CD4-positive, alpha-beta T cell (primary cell): ENCODE results near the gene LDB2. TPM values are rescaled to one million over a fixed set of nuclear protein-coding genes. Genes with fewer than 3 reads are reported as not detected.

Experiments used
- ATAC-seq: fragments of 200-7000 bp; cut with Tn5 transposase; one replicate; pipeline ENCODE4 v1.10.0; 2022; ENCODE audit warnings: mild to moderate bottlenecking; ENCODE audit not compliant: poor library complexity
- CTCF ChIA-PET: fragments of 350-600 bp; sonication (Branson Sonifier 250); formaldehyde crosslinking; loops from one replicate; lab custom pipeline; 2021; ENCODE audit warnings: antibody characterized with exemption, inconsistent platforms; lab: Charles Lee
- POLR2A ChIA-PET: fragments of 350-600 bp; sonication (Branson Sonifier 250); formaldehyde crosslinking; loops from one replicate; lab custom pipeline; 2021; ENCODE audit warnings: antibody characterized with exemption, inconsistent platforms; lab: Charles Lee
- DNase-seq, 14 experiments: peaks; one replicate each; pipeline ENCODE4 v3.0.0-alpha.2; 2013 to 2020; ENCODE audit warnings: mixed read lengths in 2 of 14
- H3K27ac ChIP-seq, 2 donors: one replicate each; pipeline versions ENCODE4 v1.5.1 to v1.7.0; 2013; ENCODE audit warnings: low read length in 2 of 2, low read depth in 1 of 2, mild to moderate bottlenecking in 1 of 2
- H3K27me3 ChIP-seq, 2 experiments: 1 replicate in 1 of 2; 2 replicates in 1 of 2; pipeline versions ENCODE4 v1.6.1 to v1.7.0; 2013; ENCODE audit warnings: low read length in 2 of 2, control low read depth in 1 of 2, mild to moderate bottlenecking in 1 of 2, moderate library complexity in 1 of 2; ENCODE audit not compliant: insufficient read depth in 2 of 2, control insufficient read depth in 1 of 2
- H3K36me3 ChIP-seq: one replicate; pipeline ENCODE4 v1.6.1; 2013; ENCODE audit warnings: low read length, control low read depth; ENCODE audit not compliant: insufficient read depth
- H3K4me1 ChIP-seq: one replicate; pipeline ENCODE4 v1.6.1; 2013; ENCODE audit warnings: low read length, control low read depth; ENCODE audit not compliant: insufficient read depth
- H3K4me3 ChIP-seq: one replicate; pipeline ENCODE4 v1.5.1; 2013; ENCODE audit warnings: mild to moderate bottlenecking, low read length, moderate library complexity
- H3K9me3 ChIP-seq, 2 experiments: 1 replicate in 1 of 2; 2 replicates in 1 of 2; pipeline versions ENCODE4 v1.6.1 to v1.7.0; 2013; ENCODE audit warnings: low read length in 2 of 2, mild to moderate bottlenecking in 2 of 2, control low read depth in 1 of 2, moderate library complexity in 1 of 2; ENCODE audit not compliant: control insufficient read depth in 1 of 2, insufficient read depth in 1 of 2
- H3K27ac Mint-ChIP-seq: one replicate; pipeline ENCODE4 v1.8.0; 2020; ENCODE audit warnings: mixed read lengths
- H3K27me3 Mint-ChIP-seq: one replicate; pipeline ENCODE4 v1.8.0; 2021; ENCODE audit warnings: mixed read lengths
- H3K36me3 Mint-ChIP-seq: one replicate; pipeline ENCODE4 v1.8.0; 2021; ENCODE audit warnings: low read depth, mixed read lengths
- H3K4me1 Mint-ChIP-seq: one replicate; pipeline ENCODE4 v1.8.0; 2021; ENCODE audit warnings: low read depth, mixed read lengths
- H3K4me3 Mint-ChIP-seq: one replicate; pipeline ENCODE4 v1.8.0; 2020; ENCODE audit warnings: mild to moderate bottlenecking, mixed read lengths
- H3K9me3 Mint-ChIP-seq: one replicate; pipeline ENCODE4 v1.8.0; 2020; ENCODE audit warnings: mixed read lengths
- intact Hi-C, 2 experiments: fragments of 100-400 bp; cut with DNase I in 1 of 2; cut with micrococcal nuclease in 1 of 2; formaldehyde crosslinking; loops; one replicate each; pipeline versions ENCODE4 v1.15.1 to v1.9.0; 2023 to 2025; cut with DNase I, micrococcal nuclease
- total RNA-seq, 174 experiments: library from RNA in 2 of 174; stranded (reverse) in 2 of 174; gene quantifications; one replicate each; pipeline ENCODE4 v1.2.3 and lab custom pipeline; 2021 to 2026
- TF ChIP-seq, protein P1 (sequence below): fragments of 200-600 bp; IDR thresholded peaks from one replicate; pipeline ENCODE4 v1.8.0; 2022; ENCODE audit warnings: antibody characterized with exemption, mild to moderate bottlenecking

The LDB2 gene
- total RNA-seq, 2 experiments from 2014 or later = not detected

DNA sequence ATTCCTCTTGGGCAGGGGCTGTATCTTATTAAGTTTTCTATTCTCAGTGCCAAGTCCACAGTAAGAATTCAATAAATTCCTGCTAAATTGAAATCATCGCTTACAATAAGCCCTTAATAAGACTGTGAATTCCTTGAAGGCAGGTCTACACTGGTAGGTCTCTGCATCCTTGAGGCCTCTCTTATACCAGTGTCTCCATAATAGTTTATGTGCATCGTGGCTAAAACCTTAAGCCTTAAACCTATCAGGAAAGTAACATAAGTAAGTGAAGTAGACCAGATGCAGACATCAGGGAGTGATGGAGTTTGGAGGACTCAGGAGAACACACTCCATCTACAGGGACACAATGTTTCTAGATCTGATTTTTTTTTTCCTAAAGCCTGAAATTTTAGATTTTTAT lies 240.3 kb downstream of the LDB2 start:
- TF ChIP-seq, protein P1, sequence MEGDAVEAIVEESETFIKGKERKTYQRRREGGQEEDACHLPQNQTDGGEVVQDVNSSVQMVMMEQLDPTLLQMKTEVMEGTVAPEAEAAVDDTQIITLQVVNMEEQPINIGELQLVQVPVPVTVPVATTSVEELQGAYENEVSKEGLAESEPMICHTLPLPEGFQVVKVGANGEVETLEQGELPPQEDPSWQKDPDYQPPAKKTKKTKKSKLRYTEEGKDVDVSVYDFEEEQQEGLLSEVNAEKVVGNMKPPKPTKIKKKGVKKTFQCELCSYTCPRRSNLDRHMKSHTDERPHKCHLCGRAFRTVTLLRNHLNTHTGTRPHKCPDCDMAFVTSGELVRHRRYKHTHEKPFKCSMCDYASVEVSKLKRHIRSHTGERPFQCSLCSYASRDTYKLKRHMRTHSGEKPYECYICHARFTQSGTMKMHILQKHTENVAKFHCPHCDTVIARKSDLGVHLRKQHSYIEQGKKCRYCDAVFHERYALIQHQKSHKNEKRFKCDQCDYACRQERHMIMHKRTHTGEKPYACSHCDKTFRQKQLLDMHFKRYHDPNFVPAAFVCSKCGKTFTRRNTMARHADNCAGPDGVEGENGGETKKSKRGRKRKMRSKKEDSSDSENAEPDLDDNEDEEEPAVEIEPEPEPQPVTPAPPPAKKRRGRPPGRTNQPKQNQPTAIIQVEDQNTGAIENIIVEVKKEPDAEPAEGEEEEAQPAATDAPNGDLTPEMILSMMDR = no peak
- Histone ChIP-seq H3K27me3 (no peaks in the 10 kb centered on the region), H3K4me3 (no peak overlapping the region), H3K9me3 (peaks cover 0 to 6% of the 10 kb centered on the region in 2 experiments), H3K36me3 (no peaks in the 10 kb centered on the region), H3K4me1 (no peaks in the 10 kb centered on the region), H3K27ac (no peak overlapping the region)
- H3K36me3 Mint-ChIP-seq = no peaks in the 10 kb centered on the region
- DNase-seq (no peak), ATAC-seq (no peak)
- H3K27ac Mint-ChIP-seq = no peak overlapping the region
- ChIA-PET POLR2A (no interaction called here), CTCF (no interaction called here)
- H3K4me1 Mint-ChIP-seq = no peaks in the 10 kb centered on the region
- peaks cover 2% of the 10 kb centered on the region for H3K9me3 Mint-ChIP-seq
- intact Hi-C loops = no loop called here
- peaks cover 5% of the 10 kb centered on the region for H3K27me3 Mint-ChIP-seq
- H3K4me3 Mint-ChIP-seq = no peak overlapping the region

DNA sequence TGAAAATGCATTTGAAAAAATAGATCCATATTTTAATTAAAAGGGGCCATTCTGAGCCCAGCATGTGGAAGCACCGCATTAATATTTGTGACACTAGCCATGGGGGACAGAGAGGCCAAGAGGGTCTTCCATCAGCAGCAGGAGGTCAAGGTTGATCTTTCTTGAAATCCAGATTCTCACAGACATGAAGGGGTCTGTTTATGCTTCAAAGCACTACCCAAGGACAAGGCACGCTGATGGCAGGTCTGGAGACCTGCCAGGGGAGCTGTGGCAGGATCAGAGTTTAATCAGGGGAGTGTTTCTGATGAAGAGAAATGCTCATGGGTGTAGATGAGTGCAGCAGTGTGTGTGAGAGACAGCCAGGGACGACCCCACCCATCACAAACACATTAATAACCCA lies 243.3 kb downstream of the LDB2 start:
- ATAC-seq (no peak), DNase-seq (no peak)
- Histone ChIP-seq H3K27ac (no peak overlapping the region), H3K27me3 (no peaks in the 10 kb centered on the region), H3K36me3 (no peaks in the 10 kb centered on the region), H3K9me3 (peaks cover 0 to 6% of the 10 kb centered on the region in 2 experiments), H3K4me1 (no peaks in the 10 kb centered on the region), H3K4me3 (no peak overlapping the region)
- ChIA-PET CTCF (no interaction called here), POLR2A (no interaction called here)
- intact Hi-C loops = no loop called here
- H3K36me3 Mint-ChIP-seq = no peaks in the 10 kb centered on the region
- H3K27me3 Mint-ChIP-seq = peaks cover 4% of the 10 kb centered on the region
- H3K4me3 Mint-ChIP-seq = no peak overlapping the region
- H3K4me1 Mint-ChIP-seq = no peaks in the 10 kb centered on the region
- TF ChIP-seq, protein P1 = no peak
- H3K9me3 Mint-ChIP-seq = no peaks in the 10 kb centered on the region
- no peak overlapping the region for H3K27ac Mint-ChIP-seq

DNA sequence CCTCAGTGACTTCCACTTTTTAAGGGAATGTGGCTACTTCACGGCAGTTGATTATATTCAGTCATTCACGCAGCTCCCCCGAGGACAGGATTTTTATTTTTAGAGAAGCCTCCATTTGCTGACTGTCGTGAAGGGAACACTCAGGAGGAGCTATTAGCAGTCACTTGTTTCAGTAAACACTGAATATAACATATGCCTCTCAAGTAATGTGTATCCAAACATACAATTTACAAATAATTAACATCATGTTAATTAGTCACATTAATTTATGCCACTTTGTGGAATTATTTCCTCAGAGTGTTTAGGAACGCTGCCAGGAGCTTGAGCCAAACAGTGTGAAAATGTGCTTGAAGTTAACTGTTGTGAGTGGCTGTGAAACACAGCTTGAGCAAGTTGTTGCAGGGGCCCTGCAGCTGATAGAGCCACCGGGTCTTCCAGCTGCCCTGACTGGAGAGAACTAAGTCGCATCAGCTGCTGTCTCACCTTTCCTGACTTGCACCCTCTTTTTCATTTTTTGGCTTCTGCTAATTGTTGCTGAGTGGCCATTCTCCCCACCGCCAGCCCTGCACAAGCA lies 245.6 kb downstream of the LDB2 start:
- Mint-ChIP-seq H3K4me3 (no peak overlapping the region), H3K4me1 (no peaks in the 10 kb centered on the region), H3K9me3 (no peaks in the 10 kb centered on the region), H3K27ac (no peak overlapping the region), H3K36me3 (no peaks in the 10 kb centered on the region), H3K27me3 (no peaks in the 10 kb centered on the region)
- TF ChIP-seq, protein P1 = no peak
- no peaks in the 10 kb centered on the region for H3K27me3 ChIP-seq
- intact Hi-C loops = no loop called here
- H3K36me3 ChIP-seq = no peaks in the 10 kb centered on the region
- CTCF ChIA-PET = no interaction called here
- POLR2A ChIA-PET = no interaction called here
- no peak overlapping the region for H3K27ac ChIP-seq
- no peak overlapping the region for H3K4me3 ChIP-seq
- ATAC-seq (no peak), DNase-seq (no peak)
- peaks cover 0 to 6% of the 10 kb centered on the region in 2 experiments for H3K9me3 ChIP-seq
- no peaks in the 10 kb centered on the region for H3K4me1 ChIP-seq
